A673 (cell line): ENCODE results near the gene PTPRQ. TPM values are rescaled to one million over a fixed set of nuclear protein-coding genes. Genes with fewer than 3 reads are reported as not detected.

Source experiments
- BruUV-seq: library from RNA; stranded (reverse); fragments of 400-500 nt; replicated peaks from 2 replicates; lab custom pipeline; 2021; lab: Mats Ljungman, UMichigan
- CTCF ChIA-PET: fragments of 300-600 bp; sonication (Branson Sonifier 250); formaldehyde crosslinking; loops from one replicate; lab custom pipeline; 2022; ENCODE audit warnings: antibody characterized with exemption; lab: Charles Lee
- POLR2A ChIA-PET: fragments of 300-600 bp; sonication (Branson Sonifier 250); formaldehyde crosslinking; loops from one replicate; lab custom pipeline; 2022; ENCODE audit warnings: antibody characterized with exemption; ENCODE audit not compliant: low non-redundant PET; lab: Charles Lee
- DNase-seq: peaks from one replicate; pipeline ENCODE4 v3.0.0-alpha.2; 2015; ENCODE audit warnings: low spot score
- H3K27ac ChIP-seq: fragments of 200-600 bp; sonication (generic); 2 replicates; pipeline ENCODE4 v1.5.1; 2016; ENCODE audit warnings: mixed run types, low read depth, mild to moderate bottlenecking, mixed read lengths, antibody characterized with exemption, low read length; ENCODE audit not compliant: poor library complexity, severe bottlenecking
- H3K27me3 ChIP-seq: fragments of 200-600 bp; sonication (generic); replicated peaks from 2 replicates; pipeline ENCODE4 v1.6.1; 2017; ENCODE audit warnings: mixed run types, low read depth, mild to moderate bottlenecking, mixed read lengths, antibody characterized with exemption, low read length; ENCODE audit not compliant: insufficient read depth, poor library complexity
- H3K36me3 ChIP-seq: fragments of 200-600 bp; sonication (generic); 2 replicates; pipeline ENCODE4 v1.6.1; 2016; ENCODE audit warnings: mixed run types, mild to moderate bottlenecking, mixed read lengths, antibody characterized with exemption, low read length; ENCODE audit not compliant: insufficient read depth, poor library complexity, severe bottlenecking
- H3K4me1 ChIP-seq: fragments of 200-600 bp; sonication (generic); 2 replicates; pipeline ENCODE4 v1.6.1; 2017; ENCODE audit warnings: mixed run types, mild to moderate bottlenecking, mixed read lengths, antibody characterized with exemption, low read length; ENCODE audit not compliant: insufficient read depth, poor library complexity, severe bottlenecking
- H3K4me3 ChIP-seq: fragments of 200-600 bp; sonication (generic); 2 replicates; pipeline ENCODE4 v1.5.1; 2016; ENCODE audit warnings: low read depth, mixed run types, mild to moderate bottlenecking, mixed read lengths, low read length; ENCODE audit not compliant: poor library complexity, severe bottlenecking
- H3K9me3 ChIP-seq: fragments of 200-600 bp; sonication (generic); 2 replicates; pipeline ENCODE4 v1.6.1; 2016; ENCODE audit warnings: mixed run types, low read depth, mild to moderate bottlenecking, mixed read lengths, antibody characterized with exemption, low read length; ENCODE audit not compliant: poor library complexity, severe bottlenecking
- CTCF ChIP-seq: fragments of 300-800, 200-600 bp; sonication (generic); conservative IDR thresholded peaks from 2 replicates; pipeline ENCODE4 v1.5.1; 2017; ENCODE audit warnings: low read depth, mild to moderate bottlenecking, antibody characterized with exemption, low read length, moderate library complexity, mixed read lengths
- EZH2 ChIP-seq: fragments of 200-600 bp; sonication (generic); IDR thresholded peaks from 2 replicates; pipeline ENCODE4 v1.6.1; 2017; ENCODE audit warnings: borderline replicate concordance, low read depth, mild to moderate bottlenecking, mixed read lengths, antibody characterized with exemption, low read length; ENCODE audit not compliant: poor library complexity, severe bottlenecking
- intact Hi-C: fragments of 100-400 bp; cut with micrococcal nuclease; formaldehyde crosslinking; loops from one replicate; pipeline ENCODE4 v1.10.0; 2022; ENCODE audit not compliant: unreplicated experiment
- total RNA-seq: library from RNA; stranded (reverse); gene quantifications from 2 replicates; pipeline ENCODE4 v1.2.3, GENCODE V29; 2021

Gene PTPRQ
- total RNA-seq, 1 experiment from 2014 or later = 0.15 TPM

- H3K27ac ChIP-seq = no peak overlapping the region
- TF ChIP-seq EZH2 (no peak), CTCF (no peak)
Observed at GRCh38 chr12:80576641-80577418, 132.8 kb downstream of the PTPRQ start.

GRCh38 chr12:80580254-80580653, 136.2 kb downstream of the PTPRQ start:
- POLR2A ChIA-PET = no interaction called here
- CTCF ChIA-PET = interaction anchor here (1.1 kb wide), 1 partner anchor 18 kb away, joined by 6 read pairs; no protein-coding TSS in a partner anchor
- no peak overlapping the region for H3K4me3 ChIP-seq
- peaks cover 5% of the 10 kb centered on the region for H3K9me3 ChIP-seq
- intact Hi-C loops = loop anchor here (1.0 kb wide), 1 partner anchor 28 kb away; no protein-coding TSS in a partner anchor
- no peaks in the 10 kb centered on the region for H3K36me3 ChIP-seq
- H3K4me1 ChIP-seq = peaks cover 39% of the 10 kb centered on the region
- peak overlapping the region; percentile 87 for H3K27ac ChIP-seq
- no TSS peak for BruUV-seq
- H3K27me3 ChIP-seq = no peaks in the 10 kb centered on the region
- TF ChIP-seq CTCF (no peak), EZH2 (no peak)
- DNase-seq = peak; percentile 89

More at GRCh38 chr12:80576641-80577418, 132.8 kb downstream of the PTPRQ start:
- Histone ChIP-seq H3K4me1 (peaks cover 24% of the 10 kb centered on the region), H3K27me3 (no peaks in the 10 kb centered on the region), H3K36me3 (no peaks in the 10 kb centered on the region), H3K4me3 (no peak overlapping the region), H3K9me3 (peaks cover 5% of the 10 kb centered on the region)
- CTCF ChIA-PET = no interaction called here
- no peak for DNase-seq
- intact Hi-C loops = no loop called here
- POLR2A ChIA-PET = no interaction called here
- no TSS peak for BruUV-seq

DNA sequence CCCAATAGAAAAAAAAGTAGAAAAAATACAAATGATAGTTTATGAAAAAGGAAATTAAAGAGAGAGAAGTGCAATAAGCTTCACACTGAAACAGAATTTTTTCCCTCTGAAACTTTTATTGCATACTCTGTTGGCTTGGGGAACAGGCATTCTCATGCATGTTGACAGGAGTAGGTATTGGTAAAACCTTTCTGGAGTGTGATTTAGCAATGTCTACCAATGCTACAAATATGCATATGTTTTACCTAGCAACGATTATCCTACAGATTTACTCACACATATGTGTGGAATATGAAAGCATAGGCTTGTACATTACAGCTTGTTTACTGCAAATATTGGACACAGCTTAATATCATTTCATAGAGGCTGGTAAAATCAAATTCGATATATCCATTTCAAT, 137.7 kb downstream of the PTPRQ start:
- Histone ChIP-seq H3K36me3 (no peaks in the 10 kb centered on the region), H3K4me3 (no peak overlapping the region), H3K9me3 (peaks cover 3% of the 10 kb centered on the region), H3K4me1 (peaks cover 39% of the 10 kb centered on the region), H3K27me3 (no peaks in the 10 kb centered on the region), H3K27ac (peak overlapping the region; percentile 87)
- ChIA-PET POLR2A (no interaction called here), CTCF (no interaction called here)
- no TSS peak for BruUV-seq
- no peak for TF ChIP-seq EZH2
- no peak for TF ChIP-seq CTCF
- intact Hi-C loops = no loop called here
- no peak for DNase-seq
